IMR-90 (cell line): Measurements from ENCODE around the gene SLC44A5. TPM values are rescaled to one million over a fixed set of nuclear protein-coding genes. Genes with fewer than 3 reads are reported as not detected.

Experiments used
- ATAC-seq: fragments of 200-7000 bp; cut with Tn5 transposase; 2 replicates; pipeline ENCODE4 v1.9.1; 2020; ENCODE audit warnings: low read depth, mild to moderate bottlenecking, moderate library complexity
- BruUV-seq: library from RNA; stranded (reverse); fragments of 400-500 nt; replicated peaks from 2 replicates; lab custom pipeline; 2021; lab: Mats Ljungman, UMichigan
- CTCF ChIA-PET: fragments of 300-600 bp; formaldehyde crosslinking; extraction: SDS; loops from one replicate; lab custom pipeline; 2021; ENCODE audit warnings: antibody characterized with exemption; lab: Yijun Ruan, JAX
- POLR2A ChIA-PET: fragments of 300-600 bp; sonication (Branson Sonifier 250); formaldehyde crosslinking; loops from one replicate; lab custom pipeline; 2022; ENCODE audit warnings: antibody characterized with exemption; ENCODE audit not compliant: unreplicated experiment; lab: Charles Lee
- DNase-seq: peaks from one replicate; pipeline ENCODE4 v3.0.0; 2013
- H2AFZ ChIP-seq: replicated peaks from 2 replicates; pipeline ENCODE3; 2013; ENCODE audit warnings: low read length, mild to moderate bottlenecking; ENCODE audit not compliant: poor library complexity
- H2AK5ac ChIP-seq: 2 replicates; pipeline ENCODE4 v1.6.1; 2013; ENCODE audit warnings: low read depth, low read length, inconsistent platforms
- H2AK9ac ChIP-seq: replicated peaks from 2 replicates; pipeline ENCODE3; 2013; ENCODE audit warnings: mild to moderate bottlenecking, low read depth, low read length, moderate library complexity; ENCODE audit not compliant: poor library complexity
- H2BK120ac ChIP-seq: 2 replicates; pipeline ENCODE4 v1.6.1; 2013; ENCODE audit warnings: low read depth, low read length, inconsistent platforms
- H2BK15ac ChIP-seq: 3 replicates; pipeline ENCODE4 v1.6.1; 2013; ENCODE audit warnings: low read depth, low read length, inconsistent platforms
- H2BK20ac ChIP-seq: 2 replicates; pipeline ENCODE4 v1.6.1; 2013; ENCODE audit warnings: low read depth, mild to moderate bottlenecking, inconsistent platforms, low read length, moderate library complexity
- H2BK5ac ChIP-seq: 2 replicates; pipeline ENCODE4 v1.6.1; 2013; ENCODE audit warnings: mild to moderate bottlenecking, low read depth, low read length, inconsistent platforms; ENCODE audit not compliant: poor library complexity, severe bottlenecking
- H3K14ac ChIP-seq: replicated peaks from 2 replicates; pipeline ENCODE4 v1.6.1; 2013; ENCODE audit warnings: low read depth, low read length, inconsistent platforms
- H3K18ac ChIP-seq: 2 replicates; pipeline ENCODE4 v1.6.1; 2013; ENCODE audit warnings: low read depth, low read length, control low read depth
- H3K23ac ChIP-seq: 2 replicates; pipeline ENCODE4 v1.6.1; 2013; ENCODE audit warnings: low read depth, low read length, inconsistent platforms
- H3K27ac ChIP-seq: 2 replicates; pipeline ENCODE4 v1.5.1; 2013; ENCODE audit warnings: mild to moderate bottlenecking, control low read depth, low read length; ENCODE audit not compliant: insufficient read depth
- H3K27me3 ChIP-seq: 2 replicates; pipeline ENCODE4 v1.6.1; 2013; ENCODE audit warnings: low read length; ENCODE audit not compliant: control insufficient read depth, insufficient read depth
- H3K36me3 ChIP-seq: 2 replicates; pipeline ENCODE4 v1.6.1; 2013; ENCODE audit warnings: low read length, mixed read lengths; ENCODE audit not compliant: control insufficient read depth, insufficient read depth
- H3K4ac ChIP-seq: 2 replicates; pipeline ENCODE4 v1.6.1; 2013; ENCODE audit warnings: low read depth, low read length, inconsistent platforms
- H3K4me1 ChIP-seq: 2 replicates; pipeline ENCODE4 v1.6.1; 2013; ENCODE audit warnings: low read length, mixed read lengths; ENCODE audit not compliant: control insufficient read depth, insufficient read depth
- H3K4me2 ChIP-seq: 2 replicates; pipeline ENCODE4 v1.6.1; 2013; ENCODE audit warnings: low read depth, mild to moderate bottlenecking, control low read depth, low read length, moderate library complexity
- H3K4me3 ChIP-seq: 2 replicates; pipeline ENCODE4 v1.5.1; 2013; ENCODE audit warnings: low read depth, mild to moderate bottlenecking, control low read depth, low read length, moderate library complexity; ENCODE audit not compliant: insufficient read depth
- H3K56ac ChIP-seq: 2 replicates; pipeline ENCODE4 v1.6.1; 2013; ENCODE audit warnings: low read length, inconsistent platforms; ENCODE audit not compliant: insufficient read depth; ENCODE audit errors: extremely low read depth
- H3K79me1 ChIP-seq, 2 experiments: 2 replicates each; pipeline ENCODE4 v1.6.1; 2013; ENCODE audit warnings: low read length in 2 of 2, inconsistent platforms in 1 of 2, low read depth in 1 of 2
- H3K9ac ChIP-seq: 2 replicates; pipeline ENCODE4 v1.6.1; 2013; ENCODE audit warnings: low read depth, low read length, control low read depth
- H3K9me1 ChIP-seq: 2 replicates; pipeline ENCODE4 v1.6.1; 2013; ENCODE audit warnings: low read length, inconsistent platforms; ENCODE audit not compliant: insufficient read depth
- H3K9me3 ChIP-seq: 2 replicates; pipeline ENCODE4 v1.6.1; 2013; ENCODE audit warnings: low read length; ENCODE audit not compliant: control insufficient read depth, insufficient read depth
- H4K20me1 ChIP-seq: 2 replicates; pipeline ENCODE4 v1.6.1; 2013; ENCODE audit warnings: low read length, inconsistent platforms; ENCODE audit not compliant: insufficient read depth
- H4K5ac ChIP-seq: 2 replicates; pipeline ENCODE4 v1.6.1; 2013; ENCODE audit warnings: mild to moderate bottlenecking, low read depth, low read length, control low read depth
- H4K8ac ChIP-seq, 2 experiments: 2 replicates each; pipeline ENCODE4 v1.6.1; 2013; ENCODE audit warnings: low read depth in 2 of 2, low read length in 2 of 2, control low read depth in 1 of 2, inconsistent platforms in 1 of 2
- H4K91ac ChIP-seq: 2 replicates; pipeline ENCODE4 v1.6.1; 2013; ENCODE audit warnings: low read depth, low read length, inconsistent platforms; ENCODE audit not compliant: insufficient read depth
- BHLHE40 ChIP-seq: fragments of 150-350 bp; IDR thresholded peaks from 2 replicates; pipeline ENCODE4 v1.6.1; 2016; ENCODE audit warnings: mild to moderate bottlenecking, low read depth, low read length
- CEBPB ChIP-seq: IDR thresholded peaks from 2 replicates; pipeline ENCODE4 v1.6.1; 2012; ENCODE audit warnings: low read depth, low read length, improper control_type of control experiment
- CHD1 ChIP-seq: IDR thresholded peaks from 2 replicates; pipeline ENCODE4 v1.6.1; 2012; ENCODE audit warnings: low read depth, low read length, improper control_type of control experiment
- FOS ChIP-seq: fragments of 150-350 bp; IDR thresholded peaks from 2 replicates; pipeline ENCODE4 v1.6.1; 2016; ENCODE audit warnings: low read depth, low read length
- MAFK ChIP-seq: IDR thresholded peaks from 2 replicates; pipeline ENCODE4 v1.6.1; 2012; ENCODE audit warnings: low read depth, low read length, improper control_type of control experiment
- MAZ ChIP-seq: IDR thresholded peaks from 2 replicates; pipeline ENCODE4 v1.6.1; 2012; ENCODE audit warnings: low read depth, mild to moderate bottlenecking, low read length, improper control_type of control experiment, moderate library complexity, borderline replicate concordance
- MXI1 ChIP-seq: IDR thresholded peaks from 2 replicates; pipeline ENCODE4 v1.6.1; 2012; ENCODE audit warnings: low read depth, mild to moderate bottlenecking, low read length, moderate library complexity, borderline replicate concordance
- NFE2L2 ChIP-seq: fragments of 150-350 bp; IDR thresholded peaks from 2 replicates; pipeline ENCODE4 v1.6.1; 2016; ENCODE audit warnings: low read depth, mild to moderate bottlenecking, low read length
- POLR2A ChIP-seq: IDR thresholded peaks from 2 replicates; pipeline ENCODE4 v1.6.1; 2012; ENCODE audit warnings: mild to moderate bottlenecking, low read depth, low read length
- RAD21 ChIP-seq: IDR thresholded peaks from 2 replicates; pipeline ENCODE4 v1.6.1; 2012; ENCODE audit warnings: low read length, improper control_type of control experiment
- RCOR1 ChIP-seq: IDR thresholded peaks from 2 replicates; pipeline ENCODE4 v1.6.1; 2012; ENCODE audit warnings: mild to moderate bottlenecking, low read length, improper control_type of control experiment; ENCODE audit not compliant: insufficient replicate concordance
- RFX5 ChIP-seq: IDR thresholded peaks from 2 replicates; pipeline ENCODE4 v1.8.0; 2012; ENCODE audit warnings: low read depth, mild to moderate bottlenecking, low read length, moderate library complexity
- SMC3 ChIP-seq: fragments of 150-350 bp; IDR thresholded peaks from 2 replicates; pipeline ENCODE4 v1.6.1; 2016; ENCODE audit warnings: low read depth, mild to moderate bottlenecking, antibody characterized with exemption, low read length, moderate library complexity
- WGBS, 2 experiments: methylation state at CpG; one replicate each; pipeline versions ENCODE4 v1.1.5 to v1.1.7; 2013; ENCODE audit warnings: missing lambda C conversion rate in 2 of 2; ENCODE audit not compliant: insufficient read length in 1 of 2; ENCODE audit errors: extremely low coverage in 2 of 2; 5-methylcytosine and 5-hydroxymethylcytosine counted together
- dilution Hi-C: fragments of 300-500 bp; cut with HindIII; formaldehyde crosslinking; loops from one replicate; pipeline ENCODE4 v1.14.3; 2018; ENCODE audit warnings: low sequenced_read_pairs; ENCODE audit not compliant: unreplicated experiment
- in situ Hi-C: fragments of 300-500 bp; cut with MboI; formaldehyde crosslinking; loops from 3 replicates; pipeline ENCODE4 v1.14.3; 2019; ENCODE audit warnings: low sequenced_read_pairs, inconsistent platforms, mixed read lengths
- intact Hi-C: fragments of 100-400 bp; cut with micrococcal nuclease; formaldehyde crosslinking; loops from 2 replicates; pipeline ENCODE4 v1.10.0; 2022
- polyA plus RNA-seq, 3 experiments: library from polyadenylated mRNA; depleted of rRNA; stranded (reverse); fragments of >200 nt; gene quantifications; 2 replicates each; pipeline ENCODE4 v1.2.3, GENCODE V29; 2012; ENCODE audit warnings: low replicate concordance in 1 of 3
- total RNA-seq: library from RNA; depleted of rRNA; stranded (reverse); fragments of >200 nt; gene quantifications from 2 replicates; pipeline ENCODE4 v1.2.3, GENCODE V29; 2012
- TF ChIP-seq, protein P1 (sequence below): fragments of 150-350 bp; IDR thresholded peaks from 2 replicates; pipeline ENCODE4 v1.6.1; 2017; ENCODE audit warnings: mild to moderate bottlenecking, antibody characterized with exemption, low read length, low read depth
- TF ChIP-seq, protein P2 (sequence below): conservative IDR thresholded peaks from 2 replicates; pipeline ENCODE4 v1.5.1; 2012; ENCODE audit warnings: mild to moderate bottlenecking, low read depth, low read length, improper control_type of control experiment
- TF ChIP-seq, protein P3 (sequence below): fragments of 150-350 bp; IDR thresholded peaks from 2 replicates; pipeline ENCODE4 v1.6.1; 2016; ENCODE audit warnings: low read depth, mild to moderate bottlenecking, low read length, moderate library complexity, borderline replicate concordance

The SLC44A5 gene
- total and polyA plus RNA-seq, 2 of the 4 experiments (the other 2 are of a cell fraction): under 0.01 TPM; not detected in 1

DNA sequence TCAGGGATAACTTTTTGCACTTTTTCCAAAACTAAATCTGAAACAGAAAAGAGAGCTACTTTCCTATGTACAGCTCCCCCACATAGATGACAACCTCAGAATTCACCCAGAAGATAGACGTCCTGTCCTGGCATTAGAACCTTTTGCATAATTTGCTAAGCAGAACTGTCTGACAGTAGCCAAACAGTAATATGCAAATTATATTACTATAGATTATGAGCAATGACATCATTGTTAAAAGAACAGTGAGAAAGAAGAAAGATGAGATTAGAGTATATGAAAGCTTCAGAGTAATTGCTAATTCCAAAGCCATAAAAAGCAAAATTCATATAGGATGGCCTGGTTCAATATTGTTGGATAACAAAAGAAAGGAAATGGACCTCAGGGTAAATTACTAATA is 43.7 kb downstream of the SLC44A5 start:
- intact Hi-C loops: no loop called here
- H2AFZ ChIP-seq: no peak overlapping the region
- TF ChIP-seq MAZ (no peak), POLR2A (no peak), MAFK (no peak), CHD1 (no peak), FOS (no peak), RCOR1 (no peak), CEBPB (no peak), RAD21 (no peak), NFE2L2 (no peak), SMC3 (no peak), RFX5 (no peak), BHLHE40 (no peak), MXI1 (no peak)
- TF ChIP-seq, protein P1, sequence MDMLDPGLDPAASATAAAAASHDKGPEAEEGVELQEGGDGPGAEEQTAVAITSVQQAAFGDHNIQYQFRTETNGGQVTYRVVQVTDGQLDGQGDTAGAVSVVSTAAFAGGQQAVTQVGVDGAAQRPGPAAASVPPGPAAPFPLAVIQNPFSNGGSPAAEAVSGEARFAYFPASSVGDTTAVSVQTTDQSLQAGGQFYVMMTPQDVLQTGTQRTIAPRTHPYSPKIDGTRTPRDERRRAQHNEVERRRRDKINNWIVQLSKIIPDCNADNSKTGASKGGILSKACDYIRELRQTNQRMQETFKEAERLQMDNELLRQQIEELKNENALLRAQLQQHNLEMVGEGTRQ: no peak
- TF ChIP-seq, protein P2, sequence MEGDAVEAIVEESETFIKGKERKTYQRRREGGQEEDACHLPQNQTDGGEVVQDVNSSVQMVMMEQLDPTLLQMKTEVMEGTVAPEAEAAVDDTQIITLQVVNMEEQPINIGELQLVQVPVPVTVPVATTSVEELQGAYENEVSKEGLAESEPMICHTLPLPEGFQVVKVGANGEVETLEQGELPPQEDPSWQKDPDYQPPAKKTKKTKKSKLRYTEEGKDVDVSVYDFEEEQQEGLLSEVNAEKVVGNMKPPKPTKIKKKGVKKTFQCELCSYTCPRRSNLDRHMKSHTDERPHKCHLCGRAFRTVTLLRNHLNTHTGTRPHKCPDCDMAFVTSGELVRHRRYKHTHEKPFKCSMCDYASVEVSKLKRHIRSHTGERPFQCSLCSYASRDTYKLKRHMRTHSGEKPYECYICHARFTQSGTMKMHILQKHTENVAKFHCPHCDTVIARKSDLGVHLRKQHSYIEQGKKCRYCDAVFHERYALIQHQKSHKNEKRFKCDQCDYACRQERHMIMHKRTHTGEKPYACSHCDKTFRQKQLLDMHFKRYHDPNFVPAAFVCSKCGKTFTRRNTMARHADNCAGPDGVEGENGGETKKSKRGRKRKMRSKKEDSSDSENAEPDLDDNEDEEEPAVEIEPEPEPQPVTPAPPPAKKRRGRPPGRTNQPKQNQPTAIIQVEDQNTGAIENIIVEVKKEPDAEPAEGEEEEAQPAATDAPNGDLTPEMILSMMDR: no peak
- TF ChIP-seq, protein P3, sequence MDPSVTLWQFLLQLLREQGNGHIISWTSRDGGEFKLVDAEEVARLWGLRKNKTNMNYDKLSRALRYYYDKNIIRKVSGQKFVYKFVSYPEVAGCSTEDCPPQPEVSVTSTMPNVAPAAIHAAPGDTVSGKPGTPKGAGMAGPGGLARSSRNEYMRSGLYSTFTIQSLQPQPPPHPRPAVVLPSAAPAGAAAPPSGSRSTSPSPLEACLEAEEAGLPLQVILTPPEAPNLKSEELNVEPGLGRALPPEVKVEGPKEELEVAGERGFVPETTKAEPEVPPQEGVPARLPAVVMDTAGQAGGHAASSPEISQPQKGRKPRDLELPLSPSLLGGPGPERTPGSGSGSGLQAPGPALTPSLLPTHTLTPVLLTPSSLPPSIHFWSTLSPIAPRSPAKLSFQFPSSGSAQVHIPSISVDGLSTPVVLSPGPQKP: no peak
- no peak overlapping the region for H2AK9ac ChIP-seq
- no peak overlapping the region for H4K91ac ChIP-seq
- H3K9ac ChIP-seq: no peak overlapping the region
- POLR2A ChIA-PET: no interaction called here
- H3K14ac ChIP-seq: no peak overlapping the region
- no peaks in the 10 kb centered on the region for H3K9me3 ChIP-seq
- no peak overlapping the region for H3K23ac ChIP-seq
- H4K8ac ChIP-seq: no peak overlapping the region
- H2AK5ac ChIP-seq: no peak overlapping the region
- H4K20me1 ChIP-seq: no peaks in the 10 kb centered on the region
- H2BK20ac ChIP-seq: no peak overlapping the region
- CTCF ChIA-PET: no interaction called here
- no peak overlapping the region for H3K4me2 ChIP-seq
- H2BK120ac ChIP-seq: no peak overlapping the region
- H3K36me3 ChIP-seq: no peaks in the 10 kb centered on the region
- no peaks in the 10 kb centered on the region for H3K79me1 ChIP-seq
- DNase-seq (no peak), ATAC-seq (no peak)
- H4K5ac ChIP-seq: no peak overlapping the region
- no peak overlapping the region for H3K27ac ChIP-seq
- no peak overlapping the region for H3K4me3 ChIP-seq
- H3K56ac ChIP-seq: no peak overlapping the region
- no peak overlapping the region for H2BK15ac ChIP-seq
- no peak overlapping the region for H3K18ac ChIP-seq
- no CpG with 5 or more reads among the region's 1 CpG for WGBS, 2 experiments
- no peaks in the 10 kb centered on the region for H3K4me1 ChIP-seq
- no TSS peak for BruUV-seq
- in situ Hi-C loops: no loop called here
- no peak overlapping the region for H2BK5ac ChIP-seq
- no peaks in the 10 kb centered on the region for H3K9me1 ChIP-seq
- no peaks in the 10 kb centered on the region for H3K27me3 ChIP-seq
- H3K4ac ChIP-seq: no peak overlapping the region
- dilution Hi-C loops: no loop called here
